HG02610 (cell line): Measurements from ENCODE around the gene NOTUM.

Experiments
- ATAC-seq: cut with Tn5 transposase; IDR thresholded peaks from one replicate; pipeline ENCODE4 v1.9.1; 2021; ENCODE audit warnings: mild to moderate bottlenecking, moderate library complexity; ENCODE audit not compliant: unreplicated experiment

NOTUM gene

GRCh38 chr17:81961087-81961511 is at the start of gene NOTUM:
Gene NOTUM (minus strand): TSS chr17:81961187. CDS start chr17:81960909, 278 bp downstream.
- no peak for ATAC-seq

- ATAC-seq: no peak
These were observed 48.4 kb upstream of the NOTUM start for GRCh38 chr17:82009413-82009812.

GRCh38 chr17:82008941-82009405 is 48.0 kb upstream of the NOTUM start:
- ATAC-seq: no peak

- no peak for ATAC-seq
These were observed 47.4 kb upstream of the NOTUM start for GRCh38 chr17:82008258-82008940.

- ATAC-seq: no peak
These were observed 46.7 kb upstream of the NOTUM start for GRCh38 chr17:82007495-82008257.

GRCh38 chr17:82007228-82007494 is 46.2 kb upstream of the NOTUM start:
- no peak for ATAC-seq

- no peak for ATAC-seq
These were observed 45.7 kb upstream of the NOTUM start for GRCh38 chr17:82006468-82007227.

GRCh38 chr17:82005701-82006348 is 44.8 kb upstream of the NOTUM start:
- no peak for ATAC-seq

GRCh38 chr17:82004517-82005455 is 43.8 kb upstream of the NOTUM start:
- ATAC-seq: no peak

- ATAC-seq: no peak
These were observed 42.7 kb upstream of the NOTUM start for GRCh38 chr17:82003411-82004381.

- ATAC-seq: no peak
These were observed 40.6 kb upstream of the NOTUM start for GRCh38 chr17:82001571-82002056.

GRCh38 chr17:82000803-82001570 is 40.0 kb upstream of the NOTUM start:
- ATAC-seq: no peak

- ATAC-seq: no peak
These were observed 39.2 kb upstream of the NOTUM start for GRCh38 chr17:81999976-82000802.

GRCh38 chr17:81999587-81999975 is 38.6 kb upstream of the NOTUM start:
- ATAC-seq: no peak

GRCh38 chr17:81998691-81999438 is 37.9 kb upstream of the NOTUM start:
- ATAC-seq: no peak

- ATAC-seq: no peak
These were observed 37.2 kb upstream of the NOTUM start for GRCh38 chr17:81998212-81998611.
